Rectal smooth muscle tissue (tissue), 1 donor: ENCODE measurements around the gene FKBP9.

Experiments used
- H3K27ac ChIP-seq: one replicate; pipeline ENCODE4 v1.7.0; 2013; ENCODE audit warnings: low read depth, low read length, inconsistent platforms
- H3K27me3 ChIP-seq: one replicate; pipeline ENCODE4 v1.7.0; 2013; ENCODE audit warnings: low read length; ENCODE audit not compliant: control insufficient read depth, insufficient read depth
- H3K36me3 ChIP-seq: one replicate; pipeline ENCODE4 v1.7.0; 2013; ENCODE audit warnings: low read length; ENCODE audit not compliant: control insufficient read depth, insufficient read depth
- H3K4me1 ChIP-seq: one replicate; pipeline ENCODE4 v1.7.0; 2013; ENCODE audit warnings: low read length; ENCODE audit not compliant: control insufficient read depth, insufficient read depth
- H3K4me3 ChIP-seq: one replicate; pipeline ENCODE4 v1.7.0; 2013; ENCODE audit warnings: low read length
- H3K9ac ChIP-seq: one replicate; pipeline ENCODE4 v1.7.0; 2013; ENCODE audit warnings: low read length

FKBP9 gene

GRCh38 chr7:33055158-33055557 lies 97.9 kb downstream of the FKBP9 start:
- Histone ChIP-seq H3K27ac (no peak overlapping the region), H3K4me1 (peaks cover 5% of the 10 kb centered on the region), H3K4me3 (no peak overlapping the region)

More at GRCh38 chr7:33055158-33055557, 97.9 kb downstream of the FKBP9 start:
- Histone ChIP-seq H3K9ac (no peak overlapping the region), H3K36me3 (no peaks in the 10 kb centered on the region), H3K27me3 (no peaks in the 10 kb centered on the region)
